LoVo (cell line): ENCODE measurements around the gene CASP2.

ENCODE experiments used
- DNase-seq: peaks from one replicate; pipeline ENCODE4 v3.0.0-alpha.2; 2016; ENCODE audit warnings: low spot score

The CASP2 gene

DNA sequence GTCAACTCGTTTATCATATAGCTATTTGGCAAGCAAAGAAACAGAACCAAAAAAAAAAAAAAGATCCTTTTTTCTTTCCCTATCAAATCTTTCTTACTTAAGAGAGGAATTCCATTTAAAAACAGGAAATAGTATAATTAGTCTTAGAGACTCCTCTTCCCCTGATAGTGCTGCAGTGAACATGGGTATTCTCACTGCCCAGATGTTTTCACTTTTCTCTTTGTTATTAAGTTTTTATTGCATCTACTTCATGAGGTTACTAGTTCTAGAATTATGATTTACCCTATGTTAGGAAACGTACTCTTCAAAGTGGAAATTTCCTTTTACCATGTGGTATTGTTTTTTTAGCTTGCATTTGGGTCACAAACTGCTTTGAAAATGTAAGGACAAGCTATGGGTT is 8.5 kb downstream of the CASP2 start:
- no peak for DNase-seq

DNA sequence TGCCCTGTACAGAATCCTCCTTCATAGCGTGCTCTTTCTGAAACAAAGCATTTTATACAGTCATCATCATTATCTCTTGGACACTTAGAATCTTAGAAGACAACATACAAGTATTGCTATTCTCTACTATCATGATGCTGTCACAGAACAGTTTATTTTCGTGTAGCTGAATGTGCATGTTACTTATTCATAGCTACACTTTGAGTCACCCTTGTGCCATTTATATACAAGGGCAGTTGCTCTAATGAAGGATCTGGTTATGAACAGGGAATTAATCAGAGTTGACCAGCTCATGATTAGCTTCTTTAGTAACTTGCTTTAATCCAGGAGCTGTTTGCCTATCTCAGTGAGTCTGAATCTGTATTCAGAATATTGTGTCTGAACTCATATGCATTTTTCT is 11.2 kb downstream of the CASP2 start:
- no peak for DNase-seq

DNA sequence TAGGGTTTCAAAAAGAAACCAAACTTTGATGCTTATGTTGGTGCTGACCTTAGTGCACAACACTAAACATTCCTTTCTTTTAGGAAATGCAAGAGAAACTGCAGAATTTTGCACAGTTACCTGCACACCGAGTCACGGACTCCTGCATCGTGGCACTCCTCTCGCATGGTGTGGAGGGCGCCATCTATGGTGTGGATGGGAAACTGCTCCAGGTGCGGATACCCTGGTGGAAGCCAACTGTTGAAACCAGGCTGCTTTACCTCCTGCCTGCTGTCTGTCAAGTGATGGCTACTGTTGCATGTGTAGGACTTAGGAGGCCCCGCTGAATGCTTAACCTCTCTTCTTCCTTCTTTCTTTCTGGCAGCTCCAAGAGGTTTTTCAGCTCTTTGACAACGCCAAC is 11.7 kb downstream of the CASP2 start:
- peak; percentile 47 for DNase-seq

DNA sequence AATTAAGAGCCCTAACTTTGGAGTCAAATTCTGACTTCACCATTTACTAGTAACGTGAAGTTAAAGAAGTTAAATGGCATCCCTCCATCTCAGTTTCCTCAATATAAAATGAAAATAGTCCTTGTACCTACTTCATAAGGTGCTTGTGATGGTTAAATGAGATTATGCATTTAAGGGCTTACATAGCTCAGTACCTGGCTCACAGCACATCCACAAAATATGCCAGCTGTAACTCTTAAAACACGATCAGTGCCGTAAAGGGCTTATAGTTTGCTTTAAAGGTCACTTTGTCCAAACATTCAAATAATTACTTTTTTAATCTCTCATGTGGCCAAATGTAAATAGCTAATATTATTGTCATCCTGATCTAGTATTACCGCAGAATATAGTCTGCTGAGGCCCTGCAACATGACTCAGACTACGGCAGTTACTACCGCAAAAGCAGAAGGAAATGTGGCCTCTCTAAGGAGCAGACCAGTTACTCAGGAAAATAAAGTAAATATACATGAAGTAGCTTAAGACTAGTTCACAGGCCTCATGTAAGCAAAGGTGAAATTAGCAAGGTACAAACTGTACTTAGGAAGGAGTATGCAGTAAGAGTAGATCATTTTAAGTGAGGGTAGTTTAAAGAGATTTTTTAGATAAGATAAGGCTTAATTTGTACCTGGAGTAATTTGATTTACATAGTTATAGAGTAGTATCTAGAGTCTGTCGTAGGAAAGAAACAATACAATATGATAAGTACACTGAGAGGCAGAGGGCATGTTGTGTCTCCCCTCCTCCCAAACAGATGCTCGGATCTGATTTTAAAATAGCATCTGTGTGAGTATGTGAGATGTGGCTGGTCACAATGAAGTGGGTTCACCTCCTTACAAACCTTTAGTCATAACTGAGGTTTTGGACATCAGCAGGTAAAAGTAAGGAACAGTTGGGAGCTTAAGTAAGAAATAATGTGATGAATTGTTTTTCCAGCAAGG is 13.1 kb downstream of the CASP2 start:
- DNase-seq, result no peak

DNA sequence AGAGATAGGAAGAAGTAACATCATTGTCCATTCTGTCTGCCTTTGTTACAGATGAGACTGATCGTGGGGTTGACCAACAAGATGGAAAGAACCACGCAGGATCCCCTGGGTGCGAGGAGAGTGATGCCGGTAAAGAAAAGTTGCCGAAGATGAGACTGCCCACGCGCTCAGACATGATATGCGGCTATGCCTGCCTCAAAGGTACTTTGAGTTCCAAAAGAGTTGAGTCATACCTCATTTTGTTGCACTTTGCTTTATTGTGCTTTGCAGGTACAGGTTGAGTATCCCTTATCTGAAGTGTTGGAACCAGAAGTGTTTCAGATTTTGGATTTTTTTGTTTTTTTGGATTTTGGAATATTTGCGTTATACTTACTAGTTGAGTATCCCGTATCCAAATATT is 15.6 kb downstream of the CASP2 start:
- DNase-seq, result no peak

DNA sequence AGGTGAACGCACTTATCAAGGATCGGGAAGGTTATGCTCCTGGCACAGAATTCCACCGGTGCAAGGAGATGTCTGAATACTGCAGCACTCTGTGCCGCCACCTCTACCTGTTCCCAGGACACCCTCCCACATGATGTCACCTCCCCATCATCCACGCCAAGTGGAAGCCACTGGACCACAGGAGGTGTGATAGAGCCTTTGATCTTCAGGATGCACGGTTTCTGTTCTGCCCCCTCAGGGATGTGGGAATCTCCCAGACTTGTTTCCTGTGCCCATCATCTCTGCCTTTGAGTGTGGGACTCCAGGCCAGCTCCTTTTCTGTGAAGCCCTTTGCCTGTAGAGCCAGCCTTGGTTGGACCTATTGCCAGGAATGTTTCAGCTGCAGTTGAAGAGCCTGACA is 16.8 kb downstream of the CASP2 start:
- no peak for DNase-seq

DNA sequence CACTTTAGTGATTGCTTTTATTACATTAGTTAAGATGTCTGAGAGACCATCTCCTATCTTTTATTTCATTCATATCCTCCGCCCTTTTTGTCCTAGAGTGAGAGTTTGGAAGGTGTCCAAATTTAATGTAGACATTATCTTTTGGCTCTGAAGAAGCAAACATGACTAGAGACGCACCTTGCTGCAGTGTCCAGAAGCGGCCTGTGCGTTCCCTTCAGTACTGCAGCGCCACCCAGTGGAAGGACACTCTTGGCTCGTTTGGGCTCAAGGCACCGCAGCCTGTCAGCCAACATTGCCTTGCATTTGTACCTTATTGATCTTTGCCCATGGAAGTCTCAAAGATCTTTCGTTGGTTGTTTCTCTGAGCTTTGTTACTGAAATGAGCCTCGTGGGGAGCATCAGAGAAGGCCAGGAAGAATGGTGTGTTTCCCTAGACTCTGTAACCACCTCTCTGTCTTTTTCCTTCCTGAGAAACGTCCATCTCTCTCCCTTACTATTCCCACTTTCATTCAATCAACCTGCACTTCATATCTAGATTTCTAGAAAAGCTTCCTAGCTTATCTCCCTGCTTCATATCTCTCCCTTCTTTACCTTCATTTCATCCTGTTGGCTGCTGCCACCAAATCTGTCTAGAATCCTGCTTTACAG is 17.4 kb downstream of the CASP2 start:
- DNase-seq, result peak; percentile 49

DNA sequence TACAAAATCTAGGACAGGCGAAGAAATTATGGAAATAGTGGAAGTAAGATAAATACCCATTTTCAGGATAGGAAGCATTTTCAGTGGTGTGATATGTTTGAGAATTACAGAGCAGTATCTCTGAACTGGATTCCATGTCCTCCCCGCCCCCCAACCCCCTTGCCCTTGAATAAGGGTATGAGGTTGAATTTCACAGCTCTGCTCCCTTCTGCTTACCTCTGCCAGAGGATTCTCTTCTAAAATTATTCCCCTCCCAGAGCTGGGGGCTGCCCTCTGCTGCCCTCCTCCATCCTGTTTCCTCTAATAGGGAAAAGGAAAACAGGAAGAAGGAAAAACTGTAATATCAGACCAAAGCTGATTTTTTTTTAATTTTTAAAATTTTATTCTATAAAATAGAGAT is 20.5 kb downstream of the CASP2 start:
- no peak for DNase-seq

DNA sequence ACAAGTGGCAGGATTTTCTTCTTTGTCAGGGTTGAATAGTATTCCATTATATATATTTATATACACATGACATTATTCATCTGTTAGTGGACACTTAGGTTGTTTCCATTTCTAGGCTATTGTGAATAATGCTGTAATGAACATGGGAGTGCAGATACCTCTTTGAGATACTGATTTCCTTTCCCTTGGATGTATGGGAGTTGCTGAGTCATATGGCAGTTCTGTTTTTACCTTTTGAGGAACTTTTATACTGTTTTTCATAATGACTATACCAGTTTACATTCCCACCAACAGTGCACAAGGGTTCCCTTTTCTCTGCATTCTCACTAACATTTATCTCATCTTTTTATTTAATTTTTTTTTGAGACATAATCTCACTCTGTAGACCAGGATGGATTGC is 26.0 kb downstream of the CASP2 start:
- no peak for DNase-seq

DNA sequence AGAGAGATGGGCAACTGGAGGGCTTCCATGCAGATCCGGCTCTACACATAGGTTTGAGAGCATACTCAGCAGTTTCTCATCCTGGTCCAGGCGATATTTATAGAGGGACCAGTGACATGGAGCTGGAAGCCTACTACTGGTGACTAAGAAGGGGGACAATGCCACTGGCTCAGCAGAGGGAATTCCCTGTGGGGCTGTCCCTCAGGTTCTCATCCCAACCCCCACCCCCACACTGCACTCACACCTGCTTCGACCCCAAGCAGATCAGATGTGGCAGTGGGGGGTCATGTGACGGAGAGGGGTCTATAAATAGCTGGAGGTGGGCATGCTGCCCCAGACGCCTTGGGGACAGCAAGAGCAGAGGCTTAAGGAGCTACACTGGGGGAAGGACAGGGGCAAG is 27.6 kb downstream of the CASP2 start, which contains the start of gene CLCN1:
Gene CLCN1, plus strand, starts transcription at position 336 of the 400 bp plus-strand sequence. CDS start 102 bp downstream, outside the sequence.
- DNase-seq, result no peak

DNA sequence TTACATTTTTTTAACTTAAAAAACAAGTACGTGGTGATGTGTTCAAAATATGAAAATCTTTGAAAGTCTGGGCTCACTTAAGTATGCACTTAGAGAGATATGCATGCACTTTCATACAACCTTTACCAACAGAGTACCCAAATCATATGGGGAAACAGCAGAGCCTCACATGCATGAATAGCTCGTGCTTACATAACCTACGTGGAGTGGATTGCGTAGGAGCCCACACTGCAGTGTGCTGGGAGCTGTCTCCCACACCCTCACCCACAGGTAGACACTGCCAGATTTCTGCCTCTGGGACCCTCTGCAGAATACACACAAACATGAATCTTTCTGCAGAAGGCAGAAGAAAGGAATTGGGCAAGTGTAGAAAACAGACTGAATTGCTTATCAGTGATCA is 28.3 kb downstream of the CASP2 start:
- DNase-seq, result no peak

DNA sequence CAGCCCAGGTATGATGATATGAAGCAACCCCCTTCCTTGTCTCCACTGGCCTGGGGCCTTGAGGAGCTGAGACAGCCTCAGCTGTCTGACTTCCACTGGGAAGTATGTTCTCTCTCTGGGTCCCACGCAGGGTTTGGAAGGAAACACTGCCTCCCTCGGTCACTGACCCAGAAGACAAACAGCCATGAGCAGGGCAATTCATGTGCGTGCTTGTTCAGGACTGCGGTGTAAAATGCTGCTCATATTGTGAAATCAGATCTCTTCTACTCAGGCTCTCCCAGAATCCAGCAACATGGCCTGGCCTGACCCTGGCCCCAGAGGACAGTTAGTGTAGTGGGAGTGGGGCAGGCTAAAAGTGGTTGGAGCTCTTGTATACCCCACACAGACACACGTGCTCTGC is 30.5 kb downstream of the CASP2 start:
- DNase-seq, result no peak

DNA sequence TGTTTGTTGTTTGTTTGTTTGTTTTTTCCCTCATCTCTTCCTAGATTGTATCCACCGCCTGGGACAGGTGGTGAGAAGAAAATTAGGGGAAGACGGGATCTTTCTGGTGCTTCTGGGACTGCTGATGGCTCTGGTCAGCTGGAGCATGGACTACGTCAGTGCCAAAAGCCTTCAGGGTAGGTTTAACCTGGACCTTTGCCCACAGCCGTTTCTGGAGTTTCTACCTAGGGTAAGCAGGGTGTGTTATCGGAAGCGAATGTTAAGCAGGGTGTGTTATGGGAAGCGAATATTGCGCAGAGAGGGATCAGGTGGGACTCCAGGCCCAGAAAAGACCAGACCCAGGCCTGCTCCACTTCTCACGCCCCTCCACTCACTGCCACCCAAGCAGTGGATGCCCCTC is 32.5 kb downstream of the CASP2 start:
- no peak for DNase-seq

DNA sequence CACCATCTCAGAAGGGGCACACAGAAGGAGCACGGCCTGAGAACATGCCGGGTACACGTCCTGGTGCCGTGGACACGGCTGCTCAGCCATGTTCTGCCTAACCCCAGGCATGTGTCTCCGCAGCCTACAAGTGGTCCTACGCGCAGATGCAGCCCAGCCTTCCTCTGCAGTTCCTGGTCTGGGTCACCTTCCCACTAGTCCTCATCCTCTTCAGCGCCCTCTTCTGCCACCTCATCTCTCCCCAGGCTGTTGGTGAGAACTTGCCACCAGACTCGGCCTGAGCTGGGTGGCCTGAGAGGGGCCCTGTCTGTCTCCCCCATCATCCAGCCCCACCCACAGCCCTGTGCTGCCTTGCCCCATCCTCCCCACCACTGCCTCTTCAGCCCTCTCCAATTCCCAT is 33.1 kb downstream of the CASP2 start:
- no peak for DNase-seq

DNA sequence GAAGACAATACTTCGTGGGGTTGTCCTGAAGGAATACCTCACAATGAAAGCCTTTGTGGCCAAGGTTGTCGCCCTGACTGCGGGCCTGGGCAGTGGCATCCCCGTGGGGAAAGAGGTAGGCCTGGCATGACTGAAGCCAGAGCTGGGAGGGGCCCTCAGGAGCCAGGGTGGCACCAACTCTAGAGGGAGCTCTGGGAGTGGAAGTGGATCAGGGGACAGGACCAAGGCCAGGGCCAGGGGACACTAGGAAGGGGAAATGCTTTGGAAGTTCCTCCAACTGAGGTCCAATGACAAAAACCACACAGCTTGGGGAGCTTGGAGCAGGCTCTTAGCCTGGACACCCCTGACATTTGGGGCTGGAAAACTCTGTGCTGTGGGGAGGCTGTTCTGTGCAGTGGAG is 33.6 kb downstream of the CASP2 start:
- DNase-seq, result no peak

DNA sequence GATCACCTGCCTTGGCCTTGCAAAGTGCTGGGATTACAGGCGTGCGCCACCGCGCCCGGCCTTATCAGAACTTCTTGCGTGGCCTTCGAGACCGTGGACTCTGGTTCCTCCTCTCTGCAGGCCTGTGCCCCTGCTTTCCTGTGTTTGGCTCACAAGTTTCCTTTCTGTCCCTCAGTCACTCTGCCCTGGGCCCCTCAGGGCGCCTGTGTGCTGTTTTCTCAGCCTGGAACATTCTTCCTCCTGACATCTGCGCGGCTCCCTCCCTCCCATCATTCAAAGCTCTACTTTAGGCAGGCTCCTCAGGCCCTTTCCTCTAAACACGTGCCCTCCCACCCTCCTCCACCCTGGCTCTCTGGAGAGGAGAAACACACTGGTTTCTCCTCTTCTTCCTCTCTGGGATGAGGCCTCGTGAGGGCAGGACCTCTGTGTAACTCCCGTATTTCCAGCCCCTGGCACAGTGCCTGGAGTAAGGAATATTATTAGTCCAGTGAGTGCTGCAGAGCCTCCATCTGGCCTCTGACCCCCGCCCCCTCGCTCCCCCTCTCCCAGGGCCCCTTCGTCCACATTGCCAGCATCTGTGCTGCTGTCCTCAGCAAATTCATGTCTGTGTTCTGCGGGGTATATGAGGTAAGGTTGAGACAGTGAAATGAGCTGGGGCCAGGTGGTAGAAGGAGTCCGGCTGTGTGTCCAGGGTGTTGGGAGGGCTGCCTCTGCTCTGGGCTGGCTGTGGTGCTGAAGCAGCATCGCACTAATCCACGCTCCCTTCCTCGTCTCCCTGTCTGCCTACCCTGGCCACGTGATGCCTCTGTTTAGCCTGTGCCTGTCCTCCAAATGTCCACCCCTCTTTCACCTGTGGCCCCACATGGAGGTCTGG is 34.8 kb downstream of the CASP2 start:
- DNase-seq, result no peak

DNA sequence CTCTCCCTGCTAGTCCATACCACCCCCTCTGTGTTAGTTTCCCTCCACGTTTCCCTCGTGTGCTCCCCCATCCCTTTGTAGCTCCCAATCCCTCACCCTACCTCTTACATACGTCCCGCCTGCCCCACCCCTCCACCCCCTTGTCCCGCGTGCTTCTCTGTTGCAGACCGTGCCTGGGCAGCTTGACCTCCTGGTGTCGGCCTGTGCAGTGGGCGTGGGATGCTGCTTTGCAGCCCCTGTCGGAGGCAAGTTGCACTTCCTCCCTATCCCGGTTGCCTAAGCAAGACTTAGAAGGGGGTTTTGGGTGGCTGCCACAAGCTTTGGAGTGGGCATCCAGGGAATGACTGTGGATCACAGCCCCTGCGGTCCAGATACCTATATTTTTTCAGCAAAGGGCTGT is 35.5 kb downstream of the CASP2 start:
- DNase-seq, result no peak

DNA sequence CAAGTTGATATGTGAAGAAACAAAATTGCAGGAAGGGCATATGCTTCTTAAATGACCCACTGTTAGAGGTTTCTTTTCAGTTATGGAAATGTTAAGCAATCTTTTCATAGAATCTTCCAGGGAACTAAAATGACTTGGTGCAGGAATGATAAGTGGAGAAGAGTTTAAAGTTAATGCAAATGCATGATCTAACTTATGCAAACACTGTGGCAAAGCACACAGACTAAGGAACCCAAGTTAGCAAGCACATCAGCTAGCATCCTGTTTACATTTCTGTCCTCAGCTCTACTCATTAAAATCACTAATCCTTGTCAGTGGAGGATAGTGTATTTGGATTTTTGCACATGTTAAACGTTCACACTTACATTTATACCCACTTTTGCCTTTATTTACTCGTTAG is 37.1 kb downstream of the CASP2 start:
- DNase-seq, result no peak

DNA sequence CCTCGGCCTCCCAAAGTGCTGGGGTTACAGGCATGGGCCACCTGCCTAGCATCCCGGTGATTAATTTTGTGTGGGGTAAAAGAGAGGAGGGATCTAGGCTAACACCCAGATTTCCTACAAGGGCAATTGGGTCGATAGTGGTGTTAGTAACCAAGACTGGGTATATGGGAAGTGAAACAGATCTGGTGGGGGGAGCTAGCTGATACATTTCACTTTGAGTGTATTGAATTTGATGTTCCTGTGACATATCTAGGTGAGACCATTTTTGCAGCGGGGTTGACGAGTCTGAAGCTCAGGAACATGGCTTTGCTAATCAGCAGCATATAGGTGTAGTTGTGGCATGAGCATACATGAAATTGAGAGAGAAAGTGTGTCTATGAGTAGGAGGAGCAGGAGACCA is 39.8 kb downstream of the CASP2 start:
- DNase-seq, result no peak

DNA sequence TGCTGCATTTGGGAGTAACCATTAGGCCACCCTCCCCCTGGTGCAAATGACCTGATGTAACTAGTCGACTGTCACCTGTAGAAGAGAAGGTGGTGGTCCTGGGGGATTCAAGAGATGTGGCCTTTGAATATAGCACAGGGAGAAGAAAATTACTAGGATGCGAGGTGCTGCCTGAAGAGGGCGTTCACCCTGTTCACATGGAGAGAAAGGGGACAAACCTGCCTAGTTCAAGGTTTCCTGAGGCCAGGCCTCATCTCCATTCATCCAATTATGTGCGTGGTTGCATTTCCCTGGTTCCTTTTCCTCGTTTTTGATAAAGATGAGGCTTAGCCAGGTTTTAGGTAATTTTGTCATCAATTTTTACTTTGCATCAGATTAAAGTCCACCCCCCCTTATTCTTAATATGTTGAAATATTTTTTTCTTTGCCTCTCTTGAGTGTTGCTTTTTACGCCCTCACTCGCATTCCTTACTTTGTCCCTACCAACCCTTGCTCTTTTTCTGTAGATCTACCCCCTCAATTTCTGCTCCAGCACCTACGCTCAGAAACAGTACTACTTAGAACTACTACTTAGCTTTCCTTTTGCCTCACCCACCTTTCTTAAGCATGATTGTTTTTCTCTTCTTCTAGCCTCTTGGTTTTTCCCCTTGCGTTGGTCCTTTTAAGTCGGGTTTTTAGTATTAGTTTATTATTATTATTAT is 41.5 kb downstream of the CASP2 start:
- no peak for DNase-seq

DNA sequence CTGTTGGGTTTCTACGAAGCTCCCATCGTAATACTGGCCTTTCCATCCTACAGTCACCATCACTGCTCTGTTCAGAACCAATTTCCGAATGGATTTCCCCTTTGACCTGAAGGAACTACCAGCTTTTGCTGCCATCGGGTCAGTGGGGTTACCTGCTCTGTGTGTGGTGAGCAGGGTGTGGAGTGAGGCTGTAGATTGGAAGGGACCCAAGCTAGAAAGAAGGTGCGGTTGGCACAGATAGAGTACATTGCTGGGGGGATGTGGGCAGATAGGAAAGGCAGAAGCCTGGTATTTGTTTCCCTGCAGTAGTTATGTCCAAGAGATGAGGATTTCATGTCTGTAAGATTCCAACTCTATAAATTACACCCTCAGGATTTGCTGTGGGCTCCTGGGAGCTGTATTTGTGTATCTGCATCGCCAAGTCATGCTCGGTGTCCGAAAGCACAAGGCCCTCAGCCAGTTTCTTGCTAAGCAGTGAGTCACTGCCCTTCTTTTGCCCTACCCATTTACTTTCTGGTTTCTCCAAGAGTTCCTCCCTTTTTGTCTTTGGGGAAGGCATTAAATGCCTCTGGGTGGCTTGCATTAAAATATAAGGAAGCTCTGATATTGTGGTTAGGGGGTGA is 43.1 kb downstream of the CASP2 start:
- DNase-seq, result peak; percentile 64
